ENCODE measurements around the gene MAP3K2. TPM values are rescaled to one million over a fixed set of nuclear protein-coding genes. Genes with fewer than 3 reads are reported as not detected.

Gene MAP3K2
- total and polyA plus RNA-seq, 10 of the 15 experiments (the other 5 are each of a cell fraction or from before 2014, with no cell fraction given): 2.7 to 39.6 (median 16.1) TPM

- no peak for TF ChIP-seq ZBTB11 (CRISPR knock-in tag; IDR thresholded peaks at IDR 0.05)
- TF ChIP-seq WRNIP1 (IDR thresholded peaks at IDR 0.05; ENCODE audit: borderline replicate concordance, low read depth, low read length): no peak
- TF ChIP-seq CBFB (IDR thresholded peaks at IDR 0.05; ENCODE audit: low read depth): no peak
- no peak for TF ChIP-seq USF2 (IDR thresholded peaks at IDR 0.05; ENCODE audit: borderline replicate concordance, low read depth, low read length)
Measured at GRCh38 chr2:127351603-127352002, 36.2 kb downstream of the MAP3K2 start (continued).

- CTCF ChIA-PET: interaction anchor here (0.7 to 1.1 kb wide), 2 partner anchors 12 to 31 kb away, joined by 3 read pairs; no protein-coding TSS in a partner anchor
- TF ChIP-seq SREBF2 (IDR thresholded peaks at IDR 0.05; ENCODE audit: low read length) (no peak), JUNB (IDR thresholded peaks at IDR 0.05) (no peak), RBBP5 (conservative IDR thresholded peaks at IDR 0.05) (no peak), CREB1 (IDR thresholded peaks at IDR 0.05; ENCODE audit: low read depth) (no peak), YY1 (IDR thresholded peaks at IDR 0.05; ENCODE audit: low read depth, low read length) (no peak), ZNF622 (IDR thresholded peaks at IDR 0.05) (no peak), STAT3 (IDR thresholded peaks at IDR 0.05; ENCODE audit: low read depth, low read length) (no peak), EED (IDR thresholded peaks at IDR 0.05; ENCODE audit: low read depth) (no peak)
- SMC1A ChIA-PET (ENCODE audit: uncharacterized antibody, unreplicated experiment): interaction anchor here (1.5 to 1.6 kb wide), 2 partner anchors 21 to 67 kb away, joined by 4 to 7 read pairs; no protein-coding TSS in a partner anchor
- Histone ChIP-seq H3K27me3 (replicated peaks in 1 of 2; ENCODE audit: control insufficient read depth in 2 of 2, insufficient read depth in 2 of 2, low read length in 1 of 2) (no peaks in the 10 kb centered on the region), H4K20me1 (ENCODE audit: control insufficient read depth, insufficient read depth) (no peaks in the 10 kb centered on the region), H3K79me2 (ENCODE audit: control insufficient read depth, insufficient read depth, low read length) (peaks cover 39% of the 10 kb centered on the region), H3K9me3 (replicated peaks; ENCODE audit: control insufficient read depth, insufficient read depth, low read length) (no peaks in the 10 kb centered on the region), H3K27ac (ENCODE audit: control insufficient read depth, insufficient read depth) (no peak overlapping the region), H3K4me3 (no peak overlapping the region), H3K36me3 (ENCODE audit: control insufficient read depth in 2 of 2, insufficient read depth in 2 of 2, low read length in 1 of 2) (no peaks in the 10 kb centered on the region), H3K4me1 (ENCODE audit: control insufficient read depth, insufficient read depth, low read length) (peaks cover 9% of the 10 kb centered on the region), H3K9ac (ENCODE audit: control insufficient read depth, insufficient read depth, low read length) (no peak overlapping the region), H2AFZ (ENCODE audit: control insufficient read depth, low read depth, low read length) (no peak overlapping the region), H3K4me2 (ENCODE audit: control insufficient read depth, insufficient read depth) (no peak overlapping the region)
- BruUV-seq (replicated peaks): no TSS peak
- intact Hi-C loops (cut with micrococcal nuclease; ENCODE audit: unreplicated experiment) (no loop called here), in situ Hi-C loops (cut with MboI) (no loop called here)
- 73% methylated on average over 1 of the region's 1 CpG for WGBS (ENCODE audit: insufficient coverage, insufficient replicate concordance, low lambda C conversion rate, missing lambda C conversion rate)
- RAD21 ChIA-PET (ENCODE audit: unreplicated experiment): no interaction called here
- POLR2A ChIA-PET: no interaction called here
- ATAC-seq (peak; percentile 46), FAIRE-seq (no peak), DNase-seq (ENCODE audit: low read depth, low spot score) (no peak)
Measured at GRCh38 chr2:127348426-127349000, 39.3 kb downstream of the MAP3K2 start.
